ENCODE results near the gene FAM53B. TPM values are rescaled to one million over a fixed set of nuclear protein-coding genes. Genes with fewer than 3 reads are reported as not detected.

FAM53B gene
- total and polyA plus RNA-seq, 12 donors, result 11.6 to 42.9 (median 29.1) TPM

DNA sequence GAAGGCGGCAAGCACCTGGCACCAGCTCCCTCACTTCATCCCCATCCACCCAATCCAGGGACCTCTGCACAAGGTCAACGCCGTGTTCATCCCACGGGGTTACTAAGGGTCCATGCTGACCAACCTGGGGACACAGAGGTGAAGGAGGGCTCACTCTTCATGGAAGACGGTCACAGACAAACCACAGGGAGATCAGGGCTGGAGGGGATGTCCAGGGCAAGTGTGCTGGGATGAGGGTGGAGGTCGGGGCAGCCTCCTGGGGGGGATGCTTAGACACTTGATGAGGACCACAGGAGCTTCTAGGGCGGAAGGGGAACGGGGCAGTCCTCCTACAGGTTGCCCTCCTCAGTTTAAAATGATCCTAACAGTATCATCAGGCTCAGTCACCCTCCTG lies 46.7 kb downstream of the FAM53B start:
- DNase-seq (no peak), ATAC-seq (no peak)
- intact Hi-C loops (cut with DNase I), result no loop called here
- H3K9me3 ChIP-seq, result no peaks in the 10 kb centered on the region
- no peaks in the 10 kb centered on the region for H3K27me3 ChIP-seq
- H3K36me3 ChIP-seq, result peaks cover 0 to 41% (median 5%) of the 10 kb centered on the region in 9 donors
- H3K27ac ChIP-seq, result peak overlapping the region in 6 of 10 donors; percentile 61 to 97 (median 90)
- TF ChIP-seq, protein P1, sequence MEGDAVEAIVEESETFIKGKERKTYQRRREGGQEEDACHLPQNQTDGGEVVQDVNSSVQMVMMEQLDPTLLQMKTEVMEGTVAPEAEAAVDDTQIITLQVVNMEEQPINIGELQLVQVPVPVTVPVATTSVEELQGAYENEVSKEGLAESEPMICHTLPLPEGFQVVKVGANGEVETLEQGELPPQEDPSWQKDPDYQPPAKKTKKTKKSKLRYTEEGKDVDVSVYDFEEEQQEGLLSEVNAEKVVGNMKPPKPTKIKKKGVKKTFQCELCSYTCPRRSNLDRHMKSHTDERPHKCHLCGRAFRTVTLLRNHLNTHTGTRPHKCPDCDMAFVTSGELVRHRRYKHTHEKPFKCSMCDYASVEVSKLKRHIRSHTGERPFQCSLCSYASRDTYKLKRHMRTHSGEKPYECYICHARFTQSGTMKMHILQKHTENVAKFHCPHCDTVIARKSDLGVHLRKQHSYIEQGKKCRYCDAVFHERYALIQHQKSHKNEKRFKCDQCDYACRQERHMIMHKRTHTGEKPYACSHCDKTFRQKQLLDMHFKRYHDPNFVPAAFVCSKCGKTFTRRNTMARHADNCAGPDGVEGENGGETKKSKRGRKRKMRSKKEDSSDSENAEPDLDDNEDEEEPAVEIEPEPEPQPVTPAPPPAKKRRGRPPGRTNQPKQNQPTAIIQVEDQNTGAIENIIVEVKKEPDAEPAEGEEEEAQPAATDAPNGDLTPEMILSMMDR (IDR thresholded peaks at IDR 0.05), result no peak
- H3K4me3 ChIP-seq, result no peak overlapping the region
- peaks cover 57 to 98% (median 87%) of the 10 kb centered on the region in 9 donors for H3K4me1 ChIP-seq
- 97 to 99% methylated on average over 8 of the region's 8 CpGs for WGBS, 2 donors

DNA sequence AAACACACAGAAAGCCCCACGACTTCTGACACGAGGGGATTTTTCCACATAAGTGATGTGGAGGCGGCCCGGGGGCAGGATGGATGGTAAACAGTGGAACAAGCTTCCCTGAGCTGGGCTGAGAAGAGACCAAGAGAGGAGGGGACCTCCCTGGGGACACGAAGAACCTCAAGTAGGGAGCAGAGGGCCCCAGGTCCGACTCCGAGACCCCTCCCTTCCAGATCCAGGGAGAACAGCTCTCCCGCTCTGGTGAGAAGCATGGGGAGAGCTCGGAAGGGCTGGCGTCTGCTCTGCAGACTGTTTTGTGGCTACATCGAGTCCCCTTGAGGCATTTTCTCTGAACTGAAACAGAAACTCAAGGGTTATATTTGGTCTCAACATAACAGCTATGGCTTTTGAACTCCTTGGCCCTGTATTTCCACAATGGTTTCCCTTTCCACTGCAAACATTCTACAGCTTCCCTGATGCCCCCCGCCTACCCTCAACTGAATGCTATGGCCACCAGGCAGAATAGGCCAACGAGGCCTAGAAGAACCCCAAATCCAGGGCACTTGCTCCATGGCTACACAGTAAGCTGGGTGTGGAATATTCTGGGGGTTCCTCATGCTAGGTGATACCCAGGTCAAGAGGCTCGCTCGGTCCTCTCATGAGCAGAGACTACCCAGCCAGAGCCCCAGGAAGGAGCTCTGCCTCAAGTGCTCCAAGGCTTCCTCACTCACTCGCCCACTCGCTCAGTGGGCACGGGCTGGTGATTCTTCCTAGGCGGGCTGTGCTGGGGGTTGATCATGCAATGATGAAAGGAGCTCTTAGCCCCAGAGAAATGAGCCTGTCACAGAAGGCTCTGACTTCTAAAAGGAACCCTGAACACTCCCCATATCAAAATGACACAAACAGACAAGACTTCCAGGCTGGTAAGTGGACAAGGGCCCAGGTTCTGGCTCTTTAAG lies 47.5 kb downstream of the FAM53B start:
- DNase-seq (no peak), ATAC-seq (no peak)
- H3K4me1 ChIP-seq, result peaks cover 52 to 98% (median 87%) of the 10 kb centered on the region in 9 donors
- intact Hi-C loops (cut with DNase I), result no loop called here
- H3K27ac ChIP-seq, result peak overlapping the region in 8 of 10 donors; percentile 20 to 97 (median 60)
- peak overlapping the region in 1 of 10 donors; percentile 3 for H3K4me3 ChIP-seq
- H3K36me3 ChIP-seq, result peaks cover 0 to 41% (median 5%) of the 10 kb centered on the region in 9 donors
- no peaks in the 10 kb centered on the region for H3K27me3 ChIP-seq
- no peaks in the 10 kb centered on the region for H3K9me3 ChIP-seq
- TF ChIP-seq, protein P1 (IDR thresholded peaks at IDR 0.05), result no peak
- 83 to 85% methylated on average over 19 of the region's 19 CpGs for WGBS, 2 donors

DNA sequence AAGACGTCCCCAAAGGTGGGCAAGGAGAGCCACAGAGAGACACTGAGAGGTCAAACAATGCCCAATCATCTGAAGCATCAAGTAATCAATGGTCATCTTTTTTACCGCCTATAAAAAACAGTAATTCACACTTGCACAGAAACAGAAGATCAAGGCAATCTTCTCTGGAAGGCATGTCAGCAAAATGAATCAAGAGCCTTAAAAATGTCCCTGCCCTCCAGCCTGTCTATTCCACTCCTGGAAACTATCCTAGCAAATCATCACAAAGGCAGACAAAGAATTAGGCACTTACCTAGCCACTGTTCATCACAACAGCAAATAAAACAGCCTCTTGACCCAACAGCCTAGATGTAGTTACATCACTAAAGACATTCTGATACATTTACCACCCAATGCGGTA lies 48.9 kb downstream of the FAM53B start:
- Histone ChIP-seq H3K9me3 (no peaks in the 10 kb centered on the region), H3K27ac (peak overlapping the region in 4 of 10 donors; percentile 49 to 97 (median 72)), H3K4me1 (peaks cover 39 to 97% (median 79%) of the 10 kb centered on the region in 9 donors), H3K36me3 (peaks cover 0 to 48% (median 5%) of the 10 kb centered on the region in 9 donors), H3K4me3 (no peak overlapping the region), H3K27me3 (no peaks in the 10 kb centered on the region)
- TF ChIP-seq, protein P1 (IDR thresholded peaks at IDR 0.05), result no peak
- intact Hi-C loops (cut with DNase I), result no loop called here
- DNase-seq (no peak), ATAC-seq (no peak)
- 92 to 95% methylated on average over 3 of the region's 3 CpGs for WGBS, 2 donors

DNA sequence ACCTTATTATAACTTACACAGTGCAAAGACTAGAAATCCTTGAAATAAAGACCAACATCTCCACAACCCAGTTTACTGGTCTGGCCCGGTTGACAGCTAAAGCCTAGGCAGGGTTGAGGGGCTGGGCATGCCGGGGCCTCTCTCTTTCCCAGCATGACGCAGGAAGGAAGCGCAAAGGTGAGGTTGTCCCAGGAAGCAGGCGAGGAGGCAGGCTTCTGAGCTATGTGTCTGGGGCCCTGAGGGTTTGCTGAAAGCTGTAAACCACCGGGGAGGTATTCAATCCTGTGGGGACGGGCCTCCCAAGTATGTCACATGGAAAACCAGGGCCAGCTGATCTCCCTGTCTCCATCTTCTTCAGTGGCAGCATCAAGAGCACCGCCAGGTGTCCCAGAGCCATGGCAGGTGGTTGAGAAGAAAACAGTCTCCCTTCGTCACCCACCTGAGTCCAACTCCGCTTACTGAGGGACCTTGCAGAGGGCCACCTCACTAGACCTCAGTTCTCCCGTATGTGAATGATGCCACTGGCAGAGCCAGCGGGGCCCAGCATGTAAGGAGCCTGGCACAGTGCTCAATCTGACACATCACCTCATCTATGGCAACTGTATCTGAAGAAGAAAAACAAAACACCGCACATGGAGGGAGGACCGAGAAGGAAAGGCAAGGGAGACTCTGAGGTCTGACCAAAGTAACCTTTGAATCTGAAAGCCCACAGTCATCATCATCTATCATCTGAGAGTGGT lies 49.5 kb downstream of the FAM53B start:
- Histone ChIP-seq H3K27ac (peak overlapping the region in 9 of 10 donors; percentile 9 to 97 (median 62)), H3K4me3 (no peak overlapping the region), H3K4me1 (peaks cover 33 to 97% (median 79%) of the 10 kb centered on the region in 9 donors), H3K9me3 (no peaks in the 10 kb centered on the region), H3K36me3 (peaks cover 0 to 54% (median 5%) of the 10 kb centered on the region in 9 donors), H3K27me3 (no peaks in the 10 kb centered on the region)
- ATAC-seq (peak in 1 of 8 donors; percentile 29), DNase-seq (peak in 1 of 2 donors; percentile 8)
- WGBS, 2 donors, result 77 to 78% methylated on average over 14 of the region's 14 CpGs
- TF ChIP-seq, protein P1 (IDR thresholded peaks at IDR 0.05), result no peak
- intact Hi-C loops (cut with DNase I), result no loop called here
